Measurements from ENCODE around the gene BPTF. TPM values are rescaled to one million over a fixed set of nuclear protein-coding genes. Genes with fewer than 3 reads are reported as not detected.
"Not testable (repeated sequence)": the region's sequence is repeated elsewhere in the genome, so short reads cannot be mapped to it uniquely, and the experiment has no call there.

Gene BPTF
- total RNA-seq, 1 experiment from 2014 or later = 17.2 TPM

DNA sequence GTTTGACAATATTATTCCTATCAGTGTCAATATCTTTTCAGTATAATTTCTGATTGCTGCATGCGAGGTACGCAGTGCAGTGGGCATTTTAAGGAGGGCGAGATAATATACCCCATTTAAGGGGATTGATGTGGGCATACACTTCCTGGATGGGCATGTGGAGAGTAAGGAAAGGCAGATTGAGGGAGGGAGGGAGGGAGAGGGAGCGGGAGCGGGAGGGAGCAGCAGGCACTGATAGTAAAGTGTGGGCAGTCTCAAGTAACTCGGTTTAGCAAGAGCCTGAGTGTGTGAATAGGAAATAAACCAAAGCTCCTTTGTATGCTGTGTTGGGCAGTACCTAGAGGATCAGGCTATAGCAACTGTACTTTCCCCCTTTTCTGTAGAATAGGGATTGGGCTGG lies 5.1 kb downstream of the BPTF start:
- Histone ChIP-seq H3K36me3 (peaks cover 22% of the 10 kb centered on the region), H3K27me3 (no peaks in the 10 kb centered on the region), H3K9me3 (no peaks in the 10 kb centered on the region), H3K4me3 (no peak overlapping the region)
- DNase-seq = no peak

DNA sequence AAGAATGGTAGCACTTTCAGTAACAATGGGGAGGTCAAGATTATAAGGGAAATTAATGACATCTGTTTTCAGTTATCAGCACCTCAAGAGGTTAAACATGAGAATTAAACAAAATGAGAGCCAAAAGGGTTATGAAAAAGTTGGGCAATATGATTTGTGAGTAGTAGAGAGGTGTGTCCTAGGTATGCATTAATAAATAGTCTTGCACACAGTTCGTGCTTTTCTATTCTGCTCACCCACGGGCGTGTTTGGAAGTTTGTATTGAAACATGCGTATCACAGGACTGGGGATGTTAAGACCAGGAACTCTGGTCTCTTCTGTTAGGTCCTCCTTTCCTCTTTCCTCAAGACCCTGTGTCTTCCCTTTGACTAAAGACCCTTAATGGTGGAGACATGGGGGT lies 6.0 kb downstream of the BPTF start:
- DNase-seq = no peak
- Histone ChIP-seq H3K36me3 (peaks cover 22% of the 10 kb centered on the region), H3K27me3 (no peaks in the 10 kb centered on the region), H3K9me3 (no peaks in the 10 kb centered on the region), H3K4me3 (no peak overlapping the region)

GRCh38 chr17:67833134-67833533 lies 7.8 kb downstream of the BPTF start:
- Histone ChIP-seq H3K36me3 (peaks cover 11% of the 10 kb centered on the region), H3K4me3 (no peak overlapping the region), H3K27me3 (no peaks in the 10 kb centered on the region), H3K9me3 (no peaks in the 10 kb centered on the region)
- no peak for DNase-seq

- H3K27me3 ChIP-seq = no peaks in the 10 kb centered on the region
- no peak overlapping the region for H3K4me3 ChIP-seq
- DNase-seq = no peak
Measured at GRCh38 chr17:67833946-67834631, 8.8 kb downstream of the BPTF start.

GRCh38 chr17:67834634-67835033 lies 9.3 kb downstream of the BPTF start:
- no peak overlapping the region for H3K4me3 ChIP-seq
- no peaks in the 10 kb centered on the region for H3K27me3 ChIP-seq
- no peak for DNase-seq
- H3K36me3 ChIP-seq = peaks cover 3% of the 10 kb centered on the region
- H3K9me3 ChIP-seq = no peaks in the 10 kb centered on the region

More at GRCh38 chr17:67833946-67834631, 8.8 kb downstream of the BPTF start:
- H3K9me3 ChIP-seq = no peaks in the 10 kb centered on the region
- H3K36me3 ChIP-seq = peaks cover 3% of the 10 kb centered on the region

DNA sequence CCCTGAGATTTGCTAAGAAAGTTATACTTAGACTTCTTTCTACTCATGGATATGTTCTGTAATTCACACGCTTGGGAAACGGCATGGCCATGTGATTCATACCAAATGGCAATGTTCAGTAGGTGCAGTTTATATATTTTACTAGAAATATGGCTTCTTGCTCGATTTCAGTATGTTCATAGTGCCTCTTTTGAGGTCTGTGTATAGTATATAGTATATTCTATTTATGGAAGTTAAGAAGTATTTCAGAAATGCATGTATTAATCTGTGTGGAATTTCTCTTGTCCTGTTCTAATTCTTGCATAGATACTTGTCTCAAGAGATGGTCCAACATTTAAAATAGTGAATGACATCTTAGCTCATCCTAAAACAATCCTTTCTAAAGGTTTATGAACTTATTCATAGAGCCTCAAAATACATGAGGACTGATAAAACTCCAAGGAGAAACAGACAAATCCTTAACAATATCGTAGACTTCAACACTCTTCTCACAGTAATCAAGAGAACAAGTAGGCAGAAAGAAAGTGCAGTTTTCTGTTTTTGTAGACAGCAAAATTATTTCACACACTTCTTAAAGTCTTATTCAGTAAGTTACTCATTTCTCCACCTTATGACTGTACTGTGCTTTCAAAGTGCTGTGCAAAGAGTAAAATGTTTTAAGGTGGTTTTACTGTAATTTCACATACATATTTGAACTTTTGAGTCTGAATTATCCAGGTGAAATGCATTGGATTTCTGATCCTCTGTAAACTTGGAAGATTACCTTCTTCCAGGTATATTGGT lies 11.1 kb downstream of the BPTF start:
- H3K36me3 ChIP-seq = no peaks in the 10 kb centered on the region
- H3K4me3 ChIP-seq = no peak overlapping the region
- peaks cover 2% of the 10 kb centered on the region; the same call in 1 of the 2 replicates for H3K9me3 ChIP-seq
- H3K27me3 ChIP-seq = no peaks in the 10 kb centered on the region
- no peak for DNase-seq

DNA sequence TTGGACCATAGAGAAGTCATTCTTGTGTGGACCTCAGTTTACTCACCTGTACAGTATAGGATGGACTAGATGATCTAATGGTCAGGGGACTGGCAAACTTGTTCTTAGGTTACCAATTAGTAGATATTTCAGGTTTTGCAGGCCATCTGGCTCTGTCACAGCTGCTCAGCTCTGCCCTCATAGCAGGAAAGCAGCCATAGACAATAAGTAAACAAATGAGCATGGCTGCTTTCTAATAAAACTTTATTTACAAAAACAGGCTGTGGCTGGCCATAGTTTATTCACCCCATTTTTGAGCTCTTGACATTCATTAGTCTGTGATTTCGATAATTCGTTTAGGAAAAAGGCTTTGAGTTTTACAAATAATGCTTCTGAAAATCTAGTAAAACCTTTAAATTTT lies 12.7 kb downstream of the BPTF start:
- no peaks in the 10 kb centered on the region for H3K36me3 ChIP-seq

GRCh38 chr17:67838538-67838937 lies 13.2 kb downstream of the BPTF start:
- H3K9me3 ChIP-seq = peaks cover 2% of the 10 kb centered on the region; the same call in 1 of the 2 replicates
- H3K27me3 ChIP-seq = no peaks in the 10 kb centered on the region
- no peak for DNase-seq
- no peak overlapping the region for H3K4me3 ChIP-seq
- no peaks in the 10 kb centered on the region for H3K36me3 ChIP-seq

More for the DNA sequence above, 12.7 kb downstream of the BPTF start:
- no peak for DNase-seq
- Histone ChIP-seq H3K4me3 (no peak overlapping the region), H3K27me3 (no peaks in the 10 kb centered on the region), H3K9me3 (peaks cover 2% of the 10 kb centered on the region; the same call in 1 of the 2 replicates)

DNA sequence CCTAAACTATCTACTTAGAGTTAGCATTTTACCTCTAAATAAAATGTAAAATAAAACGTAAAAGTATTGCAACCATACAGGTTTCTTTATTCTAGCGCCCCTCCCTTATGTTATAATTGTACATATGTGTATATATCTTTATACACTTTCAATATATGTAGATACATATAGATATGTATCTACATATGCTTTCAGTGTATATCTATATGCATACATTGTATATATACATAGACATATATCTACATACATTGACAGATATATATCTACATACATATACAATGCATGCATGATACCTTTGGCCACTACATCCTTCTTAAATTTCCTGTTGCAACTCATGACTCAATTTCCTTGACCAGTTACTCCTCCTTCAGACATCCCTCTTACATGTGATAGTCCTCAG lies 16.7 kb downstream of the BPTF start:
- DNase-seq = no peak
- H3K4me3 ChIP-seq = no peak overlapping the region
- H3K9me3 ChIP-seq = peaks cover 2% of the 10 kb centered on the region; the same call in 1 of the 2 replicates
- no peaks in the 10 kb centered on the region for H3K36me3 ChIP-seq
- no peaks in the 10 kb centered on the region for H3K27me3 ChIP-seq

DNA sequence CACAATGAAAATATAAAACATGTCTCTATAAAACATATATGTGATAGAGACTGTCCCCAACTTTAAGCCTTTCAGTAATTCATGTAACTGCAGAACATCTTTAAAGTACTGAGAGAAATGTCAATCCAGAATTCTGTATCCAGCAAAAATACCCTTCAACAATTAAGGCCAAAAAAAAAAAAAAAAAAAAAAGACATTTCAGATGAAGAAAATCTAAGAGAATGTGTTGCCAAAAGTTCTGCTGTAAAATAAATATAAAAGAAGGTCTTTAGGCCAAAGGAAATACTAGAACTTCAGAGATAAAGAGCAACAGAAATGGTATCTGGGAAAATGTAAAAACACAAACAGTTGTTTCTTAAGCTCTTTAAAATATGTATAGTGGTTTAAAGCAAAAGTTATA lies 17.3 kb downstream of the BPTF start:
- no peaks in the 10 kb centered on the region for H3K36me3 ChIP-seq
- DNase-seq = no peak

DNA sequence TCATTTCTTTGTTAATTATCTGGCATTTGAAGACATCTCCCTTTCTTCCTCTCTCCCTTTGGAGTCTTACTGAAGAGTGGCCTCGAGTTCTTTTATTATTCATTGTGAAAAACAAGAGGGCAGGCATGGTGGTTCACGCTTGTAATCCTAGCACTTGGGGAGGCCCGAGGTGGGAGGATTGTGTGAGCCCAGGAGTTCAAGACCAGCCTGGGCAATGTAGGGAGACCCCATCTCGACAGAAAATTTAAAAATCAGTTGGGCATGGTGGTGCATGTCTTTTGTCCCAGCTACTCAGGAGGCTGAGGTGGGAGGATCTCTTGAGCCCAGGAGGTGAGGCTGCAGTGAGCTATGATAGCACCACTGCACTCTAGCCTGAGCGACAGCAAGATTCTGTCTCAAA lies 20.1 kb downstream of the BPTF start:
- H3K4me3 ChIP-seq = no peak overlapping the region
- H3K9me3 ChIP-seq = peaks cover 2% of the 10 kb centered on the region; the same call in 1 of the 2 replicates
- DNase-seq = no peak
- no peaks in the 10 kb centered on the region for H3K27me3 ChIP-seq
- peaks cover 4% of the 10 kb centered on the region for H3K36me3 ChIP-seq

More for the DNA sequence above, 17.3 kb downstream of the BPTF start:
- H3K4me3 ChIP-seq = no peak overlapping the region
- H3K9me3 ChIP-seq = peaks cover 2% of the 10 kb centered on the region; the same call in 1 of the 2 replicates
- H3K27me3 ChIP-seq = no peaks in the 10 kb centered on the region

DNA sequence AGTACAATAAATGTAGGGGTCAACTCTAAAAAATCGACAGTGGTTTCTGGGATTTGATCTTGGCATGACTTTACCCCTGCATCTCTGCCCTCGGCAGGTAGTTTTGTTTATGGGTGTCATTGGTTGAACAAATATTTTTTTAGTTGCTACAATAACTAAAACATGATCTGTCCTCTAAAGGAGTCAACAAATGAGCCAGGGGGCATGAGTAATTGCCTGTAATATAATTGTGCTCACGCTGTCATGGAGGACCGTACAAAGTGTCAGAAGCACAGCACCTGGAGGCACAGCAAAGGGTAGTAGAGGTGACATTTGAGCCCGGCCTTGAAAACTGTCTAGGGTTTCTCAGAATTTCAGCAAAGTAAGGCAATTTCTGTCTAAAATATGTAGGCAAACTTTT lies 22.9 kb downstream of the BPTF start:
- H3K9me3 ChIP-seq, H3K27me3 ChIP-seq, H3K36me3 ChIP-seq, DNase-seq, H3K4me3 ChIP-seq: not testable (repeated sequence)

DNA sequence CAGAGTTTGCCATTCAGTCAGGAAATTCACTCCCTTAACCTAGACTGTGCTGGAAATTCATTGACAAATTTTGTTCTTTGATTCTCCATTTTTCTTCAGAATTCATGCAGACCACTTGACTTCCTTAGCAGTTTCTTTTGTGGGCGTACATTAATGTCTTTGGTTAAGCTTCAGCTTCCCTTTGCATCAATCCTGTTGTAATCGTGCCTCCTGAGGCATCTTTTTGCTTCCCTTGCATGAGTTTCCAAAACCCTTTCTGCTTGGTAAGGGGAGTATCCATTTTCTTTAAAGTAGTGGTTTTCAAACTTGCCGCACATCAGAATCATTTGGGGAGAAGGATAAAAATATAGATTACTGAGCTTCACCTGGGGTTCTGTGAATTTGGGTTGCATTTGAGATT lies 23.5 kb downstream of the BPTF start:
- not testable (repeated sequence) for H3K4me3 ChIP-seq, DNase-seq, H3K9me3 ChIP-seq, H3K36me3 ChIP-seq, H3K27me3 ChIP-seq

DNA sequence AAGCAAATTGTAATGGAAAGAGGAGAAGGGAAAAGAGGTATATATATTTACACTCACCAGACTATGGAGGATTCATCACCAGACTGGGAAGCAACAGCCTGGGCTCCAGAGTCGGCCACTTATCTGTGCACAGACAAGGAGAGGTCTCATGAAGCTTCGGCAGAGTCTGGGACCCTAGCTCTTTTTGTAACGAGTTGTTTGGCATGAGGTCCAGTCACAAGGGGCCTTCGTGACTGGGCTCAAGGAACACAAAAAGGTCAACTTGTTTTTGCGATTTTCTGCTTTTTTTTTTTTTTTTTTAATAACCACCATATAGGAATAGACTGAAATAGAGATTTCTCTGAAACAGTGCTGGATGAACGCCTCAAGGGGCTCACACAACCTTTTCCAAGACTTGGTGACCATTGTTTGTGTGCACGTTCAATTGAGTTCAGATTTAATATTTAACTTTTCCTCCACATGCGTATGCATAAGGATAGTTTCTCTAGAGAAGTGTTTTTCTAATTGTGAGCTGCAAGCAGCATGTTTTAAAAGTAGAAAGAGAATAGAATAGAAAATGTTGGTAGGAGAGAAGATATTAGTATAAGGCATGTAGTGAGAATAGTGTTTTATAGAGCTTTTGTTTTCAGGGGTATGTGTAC lies 25.8 kb downstream of the BPTF start:
- Histone ChIP-seq H3K36me3 (peaks cover 25% of the 10 kb centered on the region), H3K9me3 (no peaks in the 10 kb centered on the region), H3K4me3 (no peak overlapping the region), H3K27me3 (no peaks in the 10 kb centered on the region)
- DNase-seq = no peak

GRCh38 chr17:67853703-67854102 lies 28.4 kb downstream of the BPTF start:
- peaks cover 25% of the 10 kb centered on the region for H3K36me3 ChIP-seq
- H3K4me3 ChIP-seq = no peak overlapping the region
- no peak for DNase-seq
- no peaks in the 10 kb centered on the region for H3K27me3 ChIP-seq
- no peaks in the 10 kb centered on the region for H3K9me3 ChIP-seq

- Histone ChIP-seq H3K27me3 (no peaks in the 10 kb centered on the region), H3K36me3 (peaks cover 25% of the 10 kb centered on the region), H3K4me3 (no peak overlapping the region), H3K9me3 (no peaks in the 10 kb centered on the region)
- DNase-seq = no peak
Measured at GRCh38 chr17:67854378-67854777, 29.1 kb downstream of the BPTF start.
